K562 (cell line): Measurements from ENCODE around the gene HPD. TPM values are rescaled to one million over a fixed set of nuclear protein-coding genes. Genes with fewer than 3 reads are reported as not detected.

Source experiments
- CBFB ChIP-seq: sonication (generic); formaldehyde crosslinking; IDR thresholded peaks from 2 replicates; pipeline ENCODE4 v1.4.0; 2020; ENCODE audit warnings: mild to moderate bottlenecking, missing genetic modification reagents
- ETS1 ChIP-seq: conservative IDR thresholded peaks from 2 replicates; pipeline ENCODE4 v1.6.1; 2011; ENCODE audit warnings: low read depth, mild to moderate bottlenecking, low read length; ENCODE audit not compliant: control insufficient read depth
- GMEB1 ChIP-seq: fragments of 250-450 bp; sonication (Bioruptor Pico); IDR thresholded peaks from 2 replicates; pipeline ENCODE4 v1.4.0; 2020; ENCODE audit warnings: mild to moderate bottlenecking
- KDM5B ChIP-seq: fragments of 200-600 bp; sonication (generic); IDR thresholded peaks from 2 replicates; pipeline ENCODE4 v1.6.1; 2012; ENCODE audit warnings: low read depth, mild to moderate bottlenecking, moderate library complexity, low read length, control low read depth, inconsistent platforms; ENCODE audit not compliant: insufficient replicate concordance
- MXD1 ChIP-seq: fragments of 250-450 bp; sonication (Bioruptor Pico); IDR thresholded peaks from 2 replicates; pipeline ENCODE4 v1.8.0; 2021; ENCODE audit warnings: borderline replicate concordance, mild to moderate bottlenecking, moderate library complexity; ENCODE audit not compliant: poor library complexity, severe bottlenecking
- NONO ChIP-seq, 2 experiments: fragments of 200-400 bp in 1 of 2; fragments of 450-650 bp in 1 of 2; formaldehyde crosslinking in 1 of 2; IDR thresholded peaks; 2 replicates each; pipeline ENCODE4 v1.6.1; 2017; ENCODE audit warnings: low read depth in 2 of 2, mild to moderate bottlenecking in 2 of 2, moderate library complexity in 2 of 2, low read length in 1 of 2
- NR1H2 ChIP-seq: sonication (generic); formaldehyde crosslinking; IDR thresholded peaks from 2 replicates; pipeline ENCODE4 v1.4.0; 2020; ENCODE audit warnings: mild to moderate bottlenecking, missing genetic modification reagents
- SNIP1 ChIP-seq: fragments of 450-650 bp; IDR thresholded peaks from 2 replicates; pipeline ENCODE4 v1.7.1; 2017; ENCODE audit warnings: low read depth, mild to moderate bottlenecking
- UBTF ChIP-seq, 2 experiments: IDR thresholded peaks; 2 replicates each; pipeline ENCODE4 v1.6.1; 2012; ENCODE audit warnings: improper control_type of control experiment in 2 of 2, low read depth in 2 of 2, low read length in 2 of 2, borderline replicate concordance in 1 of 2
- polyA plus RNA-seq, 8 experiments: library from polyadenylated mRNA; depleted of rRNA in 4 of 8; stranded (reverse) in 5 of 8; unstranded in 3 of 8; fragments of >200 nt; fragmentation: Nextera tagmentation in 2 of 8; fragmentation: Illumina TruSeq in 1 of 8; extraction: Ambion mirVana in 2 of 8; extraction: Trizol in 1 of 8; gene quantifications; 2 replicates each; pipeline versions ENCODE4 v1.2.1 to v1.2.3, GENCODE V29; 2011 to 2014; ENCODE audit warnings: inconsistent platforms in 1 of 8, missing spikeins in 1 of 8
- total RNA-seq, 7 experiments: library from RNA; depleted of rRNA in 6 of 7; stranded (reverse); fragments of >200 nt in 6 of 7; fragmentation: Illumina TruSeq in 2 of 7; extraction: Trizol in 2 of 7; gene quantifications; 2 replicates each; pipeline versions ENCODE4 v1.2.1 to v1.2.3, GENCODE V29; 2011 to 2021; ENCODE audit warnings: low replicate concordance in 1 of 7
- TF ChIP-seq, protein P1 (sequence below): sonication (generic); formaldehyde crosslinking; IDR thresholded peaks from 2 replicates; pipeline ENCODE4 v1.4.0; 2020; ENCODE audit warnings: mild to moderate bottlenecking, missing genetic modification reagents
- TF ChIP-seq, protein P2 (sequence below): sonication (generic); formaldehyde crosslinking; IDR thresholded peaks from 2 replicates; pipeline ENCODE4 v1.8.1; 2023; ENCODE audit warnings: mild to moderate bottlenecking, missing genetic modification reagents
- TF ChIP-seq, protein P3 (sequence below), 2 experiments: IDR thresholded peaks in 1 of 2; conservative IDR thresholded peaks in 1 of 2; 2 replicates each; pipeline ENCODE4 v1.6.1; 2016; ENCODE audit warnings: low read depth in 2 of 2, mild to moderate bottlenecking in 1 of 2, missing compliant biosample characterization in 1 of 2, missing genetic modification characterization in 1 of 2, moderate library complexity in 1 of 2

Gene HPD
- total and polyA plus RNA-seq, 9 of the 15 experiments (the other 6 are each of a cell fraction or from before 2014, with no cell fraction given), result 0.06 to 0.29 (median 0.07) TPM; not detected in 4

GRCh38 chr12:121803861-121804416, 54.7 kb downstream of the HPD start, which contains the start of gene SETD1B (continued):
- TF ChIP-seq GMEB1 (CRISPR knock-in tag) (no peak), MXD1 (CRISPR knock-in tag) (no peak), CBFB (CRISPR knock-in tag) (no peak), UBTF (IDR thresholded peaks at IDR 0.05; ENCODE audit: borderline replicate concordance in 1 of 2, low read depth in 2 of 2, low read length in 2 of 2) (peak; percentile 56 to 81; a peak in 3 of 4 replicates), KDM5B (no peak), NONO (IDR thresholded peaks at IDR 0.05; ENCODE audit: low read depth in 2 of 2, low read length in 1 of 2) (peak in 1 of 2 experiments; percentile 49; a peak in 1 of 4 replicates), ETS1 (0 out of 2 replicates have a peak, but pooled peaks have one; percentile 30), NR1H2 (CRISPR knock-in tag) (no peak), SNIP1 (no peak)
- TF ChIP-seq, protein P1, sequence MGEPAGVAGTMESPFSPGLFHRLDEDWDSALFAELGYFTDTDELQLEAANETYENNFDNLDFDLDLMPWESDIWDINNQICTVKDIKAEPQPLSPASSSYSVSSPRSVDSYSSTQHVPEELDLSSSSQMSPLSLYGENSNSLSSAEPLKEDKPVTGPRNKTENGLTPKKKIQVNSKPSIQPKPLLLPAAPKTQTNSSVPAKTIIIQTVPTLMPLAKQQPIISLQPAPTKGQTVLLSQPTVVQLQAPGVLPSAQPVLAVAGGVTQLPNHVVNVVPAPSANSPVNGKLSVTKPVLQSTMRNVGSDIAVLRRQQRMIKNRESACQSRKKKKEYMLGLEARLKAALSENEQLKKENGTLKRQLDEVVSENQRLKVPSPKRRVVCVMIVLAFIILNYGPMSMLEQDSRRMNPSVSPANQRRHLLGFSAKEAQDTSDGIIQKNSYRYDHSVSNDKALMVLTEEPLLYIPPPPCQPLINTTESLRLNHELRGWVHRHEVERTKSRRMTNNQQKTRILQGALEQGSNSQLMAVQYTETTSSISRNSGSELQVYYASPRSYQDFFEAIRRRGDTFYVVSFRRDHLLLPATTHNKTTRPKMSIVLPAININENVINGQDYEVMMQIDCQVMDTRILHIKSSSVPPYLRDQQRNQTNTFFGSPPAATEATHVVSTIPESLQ (CRISPR knock-in tag), result no peak
- TF ChIP-seq, protein P2, sequence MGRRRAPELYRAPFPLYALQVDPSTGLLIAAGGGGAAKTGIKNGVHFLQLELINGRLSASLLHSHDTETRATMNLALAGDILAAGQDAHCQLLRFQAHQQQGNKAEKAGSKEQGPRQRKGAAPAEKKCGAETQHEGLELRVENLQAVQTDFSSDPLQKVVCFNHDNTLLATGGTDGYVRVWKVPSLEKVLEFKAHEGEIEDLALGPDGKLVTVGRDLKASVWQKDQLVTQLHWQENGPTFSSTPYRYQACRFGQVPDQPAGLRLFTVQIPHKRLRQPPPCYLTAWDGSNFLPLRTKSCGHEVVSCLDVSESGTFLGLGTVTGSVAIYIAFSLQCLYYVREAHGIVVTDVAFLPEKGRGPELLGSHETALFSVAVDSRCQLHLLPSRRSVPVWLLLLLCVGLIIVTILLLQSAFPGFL (CRISPR knock-in tag), result no peak
- TF ChIP-seq, protein P3, sequence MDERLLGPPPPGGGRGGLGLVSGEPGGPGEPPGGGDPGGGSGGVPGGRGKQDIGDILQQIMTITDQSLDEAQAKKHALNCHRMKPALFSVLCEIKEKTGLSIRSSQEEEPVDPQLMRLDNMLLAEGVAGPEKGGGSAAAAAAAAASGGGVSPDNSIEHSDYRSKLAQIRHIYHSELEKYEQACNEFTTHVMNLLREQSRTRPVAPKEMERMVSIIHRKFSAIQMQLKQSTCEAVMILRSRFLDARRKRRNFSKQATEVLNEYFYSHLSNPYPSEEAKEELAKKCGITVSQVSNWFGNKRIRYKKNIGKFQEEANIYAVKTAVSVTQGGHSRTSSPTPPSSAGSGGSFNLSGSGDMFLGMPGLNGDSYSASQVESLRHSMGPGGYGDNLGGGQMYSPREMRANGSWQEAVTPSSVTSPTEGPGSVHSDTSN (CRISPR knock-in tag; IDR thresholded peaks at IDR 0.05; ENCODE audit: low read depth), result no peak
- TF ChIP-seq, protein P3 (tag; conservative IDR thresholded peaks at IDR 0.05; ENCODE audit: low read depth), result no peak
